Mesenchymal stem cell (in vitro differentiated cells and primary cell): ENCODE results near the gene HOMER2.

Experiments used
- DNase-seq: peaks from one replicate; pipeline ENCODE4 v3.0.0-alpha.2; 2013
- H2AFZ ChIP-seq: one replicate; pipeline ENCODE4 v1.6.1; 2013; ENCODE audit warnings: low read depth, mild to moderate bottlenecking, control low read depth, inconsistent platforms, low read length, moderate library complexity
- H2AK5ac ChIP-seq: 2 replicates; pipeline ENCODE4 v1.6.1; 2013; ENCODE audit warnings: low read length, moderate library complexity, mild to moderate bottlenecking, inconsistent platforms; ENCODE audit not compliant: severe bottlenecking
- H2BK120ac ChIP-seq: one replicate; pipeline ENCODE4 v1.6.1; 2013; ENCODE audit warnings: low read depth, mild to moderate bottlenecking, inconsistent platforms, low read length, moderate library complexity
- H2BK12ac ChIP-seq, 2 experiments: one replicate each; pipeline ENCODE4 v1.6.1; 2013; ENCODE audit warnings: inconsistent platforms in 2 of 2, low read length in 2 of 2, mild to moderate bottlenecking in 2 of 2, moderate library complexity in 2 of 2, control low read depth in 1 of 2
- H2BK15ac ChIP-seq: one replicate; pipeline ENCODE4 v1.6.1; 2013; ENCODE audit warnings: mild to moderate bottlenecking, low read depth, inconsistent platforms; ENCODE audit not compliant: poor library complexity, severe bottlenecking
- H2BK5ac ChIP-seq: 2 replicates; pipeline ENCODE4 v1.6.1; 2013; ENCODE audit warnings: low read depth, mild to moderate bottlenecking, low read length, control low read depth, inconsistent platforms; ENCODE audit not compliant: poor library complexity, severe bottlenecking
- H3K14ac ChIP-seq, 2 experiments: one replicate each; pipeline ENCODE4 v1.6.1; 2013; ENCODE audit warnings: inconsistent platforms in 2 of 2, low read length in 2 of 2, control low read depth in 1 of 2, mild to moderate bottlenecking in 1 of 2, moderate library complexity in 1 of 2
- H3K18ac ChIP-seq, 2 experiments: one replicate each; pipeline ENCODE4 v1.6.1; 2013; ENCODE audit warnings: inconsistent platforms in 2 of 2, low read length in 2 of 2, control low read depth in 1 of 2, low read depth in 1 of 2, mild to moderate bottlenecking in 1 of 2
- H3K23ac ChIP-seq, 2 experiments: one replicate each; pipeline ENCODE4 v1.6.1; 2013; ENCODE audit warnings: inconsistent platforms in 2 of 2, low read length in 2 of 2, mild to moderate bottlenecking in 2 of 2, moderate library complexity in 2 of 2, control low read depth in 1 of 2
- H3K27ac ChIP-seq: 2 replicates; pipeline ENCODE4 v1.5.1; 2013; ENCODE audit warnings: mild to moderate bottlenecking, moderate library complexity, low read length, control low read depth, inconsistent platforms; ENCODE audit not compliant: poor library complexity, severe bottlenecking
- H3K27me3 ChIP-seq, 2 experiments: 2 replicates each; pipeline versions ENCODE4 v1.6.1 to v1.7.0; 2013; ENCODE audit warnings: low read length in 2 of 2, mild to moderate bottlenecking in 2 of 2, moderate library complexity in 2 of 2, control low read depth in 1 of 2, inconsistent platforms in 1 of 2; ENCODE audit not compliant: control insufficient read depth in 1 of 2, insufficient read depth in 1 of 2
- H3K36me3 ChIP-seq, 2 experiments: 2 replicates each; pipeline versions ENCODE4 v1.6.1 to v1.7.0; 2013; ENCODE audit warnings: low read length in 2 of 2, control low read depth in 1 of 2, inconsistent platforms in 1 of 2, low read depth in 1 of 2, mild to moderate bottlenecking in 1 of 2; ENCODE audit not compliant: insufficient read depth in 2 of 2, control insufficient read depth in 1 of 2
- H3K4ac ChIP-seq, 2 experiments: one replicate each; pipeline ENCODE4 v1.6.1; 2013; ENCODE audit warnings: inconsistent platforms in 2 of 2, low read length in 2 of 2, mild to moderate bottlenecking in 2 of 2, moderate library complexity in 2 of 2, control low read depth in 1 of 2, low read depth in 1 of 2
- H3K4me1 ChIP-seq: 2 replicates; pipeline ENCODE4 v1.6.1; 2013; ENCODE audit warnings: low read depth, low read length, control low read depth; ENCODE audit not compliant: control insufficient read depth, insufficient read depth
- H3K4me2 ChIP-seq: 2 replicates; pipeline ENCODE4 v1.6.1; 2013; ENCODE audit warnings: low read length, mild to moderate bottlenecking, inconsistent platforms; ENCODE audit not compliant: poor library complexity, severe bottlenecking
- H3K4me3 ChIP-seq, 2 experiments: 2 replicates each; pipeline versions ENCODE4 v1.5.1 to v1.7.0; 2013; ENCODE audit warnings: low read length in 2 of 2, mild to moderate bottlenecking in 2 of 2, control low read depth in 1 of 2, low read depth in 1 of 2; ENCODE audit not compliant: insufficient read depth in 1 of 2
- H3K79me1 ChIP-seq: replicated peaks from 2 replicates; pipeline ENCODE4 v1.6.1; 2013; ENCODE audit warnings: mild to moderate bottlenecking, control low read depth, low read length, inconsistent platforms; ENCODE audit not compliant: poor library complexity, severe bottlenecking
- H3K9ac ChIP-seq: 2 replicates; pipeline ENCODE4 v1.7.0; 2013; ENCODE audit warnings: mild to moderate bottlenecking, low read length, moderate library complexity
- H3K9me3 ChIP-seq: 2 replicates; pipeline ENCODE4 v1.7.0; 2013; ENCODE audit warnings: mild to moderate bottlenecking, low read length; ENCODE audit not compliant: control insufficient read depth
- H4K8ac ChIP-seq: one replicate; pipeline ENCODE4 v1.6.1; 2013; ENCODE audit warnings: inconsistent platforms, mild to moderate bottlenecking, low read length, moderate library complexity
- H4K91ac ChIP-seq: one replicate; pipeline ENCODE4 v1.6.1; 2013; ENCODE audit warnings: mild to moderate bottlenecking, low read length, inconsistent platforms
- WGBS: methylation state at CpG from one replicate; pipeline ENCODE4 v1.1.7; 2013; ENCODE audit warnings: mixed read lengths; 5-methylcytosine and 5-hydroxymethylcytosine counted together

HOMER2 gene

GRCh38 chr15:82850731-82851130 lies 101.8 kb downstream of the HOMER2 start:
- no peaks in the 10 kb centered on the region for H3K27me3 ChIP-seq
- H3K23ac ChIP-seq, result no peak overlapping the region
- H3K4me3 ChIP-seq, result no peak overlapping the region
- H3K9ac ChIP-seq, result no peak overlapping the region
- no peak overlapping the region for H2BK5ac ChIP-seq
- H3K9me3 ChIP-seq, result no peaks in the 10 kb centered on the region
- 87% methylated on average over 7 of the region's 7 CpGs for WGBS
- H2AK5ac ChIP-seq, result no peak overlapping the region
- H3K18ac ChIP-seq, result no peak overlapping the region
- H2AFZ ChIP-seq, result no peak overlapping the region
- DNase-seq, result no peak
- H3K4ac ChIP-seq, result no peak overlapping the region
- H3K4me2 ChIP-seq, result no peak overlapping the region
- H2BK120ac ChIP-seq, result no peak overlapping the region
- no peak overlapping the region for H2BK15ac ChIP-seq
- no peak overlapping the region for H3K14ac ChIP-seq
- H4K91ac ChIP-seq, result no peak overlapping the region
- H3K4me1 ChIP-seq, result peaks cover 18% of the 10 kb centered on the region
- no peaks in the 10 kb centered on the region for H3K79me1 ChIP-seq
- peaks cover 0 to 5% of the 10 kb centered on the region in 2 experiments for H3K36me3 ChIP-seq
- no peak overlapping the region for H4K8ac ChIP-seq
- H2BK12ac ChIP-seq, result no peak overlapping the region
- H3K27ac ChIP-seq, result no peak overlapping the region

- Histone ChIP-seq H4K91ac (no peak overlapping the region), H3K14ac (no peak overlapping the region), H3K9ac (peak overlapping the region; percentile 71), H4K8ac (no peak overlapping the region), H2AFZ (peak overlapping the region; percentile 30), H2BK12ac (no peak overlapping the region), H3K36me3 (peaks cover 0 to 5% of the 10 kb centered on the region in 2 experiments), H3K79me1 (no peaks in the 10 kb centered on the region), H2BK5ac (no peak overlapping the region), H3K27ac (no peak overlapping the region), H3K4me3 (peak overlapping the region in 1 of 2 experiments; percentile 60), H3K27me3 (no peaks in the 10 kb centered on the region), H2BK15ac (no peak overlapping the region), H3K23ac (no peak overlapping the region), H2AK5ac (no peak overlapping the region), H3K9me3 (no peaks in the 10 kb centered on the region), H2BK120ac (no peak overlapping the region), H3K4me1 (peaks cover 18% of the 10 kb centered on the region), H3K18ac (peak overlapping the region in 1 of 2 experiments; percentile 25), H3K4ac (no peak overlapping the region), H3K4me2 (no peak overlapping the region)
- peak; percentile 75 for DNase-seq
- 29% methylated on average over 23 of the region's 23 CpGs for WGBS
These were observed 102.7 kb downstream of the HOMER2 start for GRCh38 chr15:82849556-82850512.

- no peak for DNase-seq
- no peak overlapping the region for H3K4me2 ChIP-seq
These were observed 104.1 kb downstream of the HOMER2 start for GRCh38 chr15:82848241-82848993.

GRCh38 chr15:82847703-82848102 lies 104.8 kb downstream of the HOMER2 start:
- Histone ChIP-seq H3K79me1 (no peaks in the 10 kb centered on the region), H3K9me3 (no peaks in the 10 kb centered on the region), H3K27ac (no peak overlapping the region), H4K8ac (no peak overlapping the region), H2AFZ (no peak overlapping the region), H3K9ac (no peak overlapping the region), H4K91ac (no peak overlapping the region), H3K4me3 (no peak overlapping the region), H2BK15ac (no peak overlapping the region), H3K4me1 (peaks cover 16% of the 10 kb centered on the region), H3K18ac (no peak overlapping the region), H3K23ac (no peak overlapping the region), H2BK120ac (no peak overlapping the region), H3K4me2 (no peak overlapping the region), H3K36me3 (no peaks in the 10 kb centered on the region), H2BK5ac (no peak overlapping the region), H3K4ac (no peak overlapping the region), H2BK12ac (no peak overlapping the region), H2AK5ac (no peak overlapping the region), H3K14ac (no peak overlapping the region), H3K27me3 (no peaks in the 10 kb centered on the region)
- 60% methylated on average over 7 of the region's 8 CpGs for WGBS
- DNase-seq, result peak; percentile 14

More at GRCh38 chr15:82848241-82848993, 104.1 kb downstream of the HOMER2 start:
- Histone ChIP-seq H3K23ac (no peak overlapping the region), H3K4ac (no peak overlapping the region), H3K4me1 (peaks cover 16% of the 10 kb centered on the region), H4K91ac (no peak overlapping the region), H3K4me3 (no peak overlapping the region), H2BK12ac (no peak overlapping the region), H3K36me3 (no peaks in the 10 kb centered on the region), H4K8ac (no peak overlapping the region), H2AK5ac (no peak overlapping the region), H3K9ac (no peak overlapping the region), H3K9me3 (no peaks in the 10 kb centered on the region), H3K79me1 (no peaks in the 10 kb centered on the region), H2BK120ac (no peak overlapping the region), H2BK5ac (no peak overlapping the region), H2AFZ (no peak overlapping the region), H3K18ac (no peak overlapping the region), H3K27me3 (no peaks in the 10 kb centered on the region), H3K14ac (no peak overlapping the region), H2BK15ac (no peak overlapping the region), H3K27ac (no peak overlapping the region)
- 93% methylated on average over 8 of the region's 9 CpGs for WGBS
